Activated B cell treated with CpG ODN at 0.5 μM for 24 hours (primary cell): ENCODE data around the gene TNNT2. TPM values are rescaled to one million over a fixed set of nuclear protein-coding genes. Genes with fewer than 3 reads are reported as not detected.

Experiments used
- ATAC-seq: fragments of 200-7000 bp; cut with Tn5 transposase; one replicate; pipeline ENCODE4 v1.10.0; 2021; ENCODE audit warnings: low read depth, mild to moderate bottlenecking, moderate library complexity
- CTCF ChIA-PET: fragments of 350-600 bp; sonication (Branson Sonifier 250); formaldehyde crosslinking; loops from one replicate; lab custom pipeline; 2021; ENCODE audit warnings: antibody characterized with exemption; lab: Charles Lee
- POLR2A ChIA-PET: fragments of 350-600 bp; sonication (Branson Sonifier 250); formaldehyde crosslinking; loops from one replicate; lab custom pipeline; 2021; ENCODE audit warnings: antibody characterized with exemption; lab: Charles Lee
- DNase-seq: peaks from one replicate; pipeline ENCODE4 v3.0.0; 2022
- H3K27ac Mint-ChIP-seq: one replicate; pipeline ENCODE4 v1.8.0; 2020; ENCODE audit warnings: mixed read lengths
- H3K27me3 Mint-ChIP-seq: one replicate; pipeline ENCODE4 v1.8.0; 2021; ENCODE audit warnings: mixed read lengths
- H3K36me3 Mint-ChIP-seq: one replicate; pipeline ENCODE4 v1.8.0; 2021; ENCODE audit warnings: low read depth, mixed read lengths
- H3K4me1 Mint-ChIP-seq: one replicate; pipeline ENCODE4 v1.8.0; 2021; ENCODE audit warnings: mixed read lengths
- H3K4me3 Mint-ChIP-seq: one replicate; pipeline ENCODE4 v1.8.0; 2020; ENCODE audit warnings: mild to moderate bottlenecking, mixed read lengths
- H3K9me3 Mint-ChIP-seq: one replicate; pipeline ENCODE4 v1.8.0; 2020; ENCODE audit warnings: mixed read lengths
- CTCF ChIP-seq: fragments of 200-600 bp; IDR thresholded peaks from one replicate; pipeline ENCODE4 v1.8.0; 2022; ENCODE audit warnings: antibody characterized with exemption, mild to moderate bottlenecking
- intact Hi-C: fragments of 100-400 bp; cut with micrococcal nuclease; formaldehyde crosslinking; loops from one replicate; pipeline ENCODE4 v1.15.1; 2024
- total RNA-seq: library from RNA; stranded (reverse); gene quantifications from 2 replicates; pipeline ENCODE4 v1.2.3, GENCODE V29; 2022

TNNT2 gene
- total RNA-seq, 1 donor from 2014 or later: not detected

GRCh38 chr1:201393076-201393475, 15.6 kb upstream of the TNNT2 start:
- POLR2A ChIA-PET: no interaction called here
- no peak for TF ChIP-seq CTCF
- no peak for ATAC-seq
- H3K4me3 Mint-ChIP-seq: no peak overlapping the region
- intact Hi-C loops: no loop called here
- CTCF ChIA-PET: no interaction called here
- no peak for DNase-seq
- H3K27me3 Mint-ChIP-seq: peaks cover 20% of the 10 kb centered on the region
- no peaks in the 10 kb centered on the region for H3K4me1 Mint-ChIP-seq
- no peaks in the 10 kb centered on the region for H3K36me3 Mint-ChIP-seq
- no peaks in the 10 kb centered on the region for H3K9me3 Mint-ChIP-seq
- no peak overlapping the region for H3K27ac Mint-ChIP-seq

GRCh38 chr1:201391651-201392511, 14.4 kb upstream of the TNNT2 start:
- ATAC-seq (no peak), DNase-seq (no peak)
- peaks cover 14% of the 10 kb centered on the region for H3K27me3 Mint-ChIP-seq
- H3K36me3 Mint-ChIP-seq: no peaks in the 10 kb centered on the region
- intact Hi-C loops: no loop called here
- ChIA-PET POLR2A (no interaction called here), CTCF (no interaction called here)
- no peak overlapping the region for H3K27ac Mint-ChIP-seq
- no peaks in the 10 kb centered on the region for H3K9me3 Mint-ChIP-seq
- H3K4me3 Mint-ChIP-seq: no peak overlapping the region
- TF ChIP-seq CTCF: no peak
- no peaks in the 10 kb centered on the region for H3K4me1 Mint-ChIP-seq

- H3K36me3 Mint-ChIP-seq: no peaks in the 10 kb centered on the region
- H3K27me3 Mint-ChIP-seq: peaks cover 10% of the 10 kb centered on the region
- CTCF ChIA-PET: interaction anchor here (1.7 kb wide), 1 partner anchor 13 kb away, joined by 3 read pairs; no protein-coding TSS in a partner anchor
- ATAC-seq (no peak), DNase-seq (no peak)
- TF ChIP-seq CTCF: no peak
- no peak overlapping the region for H3K4me3 Mint-ChIP-seq
- POLR2A ChIA-PET: no interaction called here
- H3K4me1 Mint-ChIP-seq: no peaks in the 10 kb centered on the region
- H3K9me3 Mint-ChIP-seq: no peaks in the 10 kb centered on the region
- intact Hi-C loops: no loop called here
- H3K27ac Mint-ChIP-seq: no peak overlapping the region
These were observed 13.7 kb upstream of the TNNT2 start for GRCh38 chr1:201391225-201391624.

GRCh38 chr1:201389051-201389450, 11.6 kb upstream of the TNNT2 start:
- CTCF ChIA-PET: no interaction called here
- POLR2A ChIA-PET: no interaction called here
- TF ChIP-seq CTCF: no peak
- H3K27ac Mint-ChIP-seq: no peak overlapping the region
- H3K9me3 Mint-ChIP-seq: no peaks in the 10 kb centered on the region
- H3K27me3 Mint-ChIP-seq: peaks cover 16% of the 10 kb centered on the region
- DNase-seq (no peak), ATAC-seq (no peak)
- H3K4me3 Mint-ChIP-seq: no peak overlapping the region
- H3K4me1 Mint-ChIP-seq: no peaks in the 10 kb centered on the region
- no peaks in the 10 kb centered on the region for H3K36me3 Mint-ChIP-seq
- intact Hi-C loops: no loop called here

GRCh38 chr1:201386208-201386607, 8.7 kb upstream of the TNNT2 start:
- Mint-ChIP-seq H3K27me3 (peaks cover 19% of the 10 kb centered on the region), H3K4me1 (no peaks in the 10 kb centered on the region), H3K27ac (no peak overlapping the region), H3K9me3 (no peaks in the 10 kb centered on the region), H3K4me3 (no peak overlapping the region), H3K36me3 (no peaks in the 10 kb centered on the region)
- DNase-seq (no peak), ATAC-seq (no peak)
- ChIA-PET CTCF (interaction anchor here (1.8 kb wide), 1 partner anchor 19 kb away, joined by 6 read pairs; no protein-coding TSS in a partner anchor), POLR2A (no interaction called here)
- intact Hi-C loops: no loop called here
- no peak for TF ChIP-seq CTCF
